CD1c-positive myeloid dendritic cell (primary cell): ENCODE results near the gene ADGRB2.

Experiments used
- DNase-seq: peaks from one replicate; pipeline ENCODE4 v3.0.0-alpha.2; 2016; ENCODE audit errors: extremely low spot score

Gene ADGRB2

DNA sequence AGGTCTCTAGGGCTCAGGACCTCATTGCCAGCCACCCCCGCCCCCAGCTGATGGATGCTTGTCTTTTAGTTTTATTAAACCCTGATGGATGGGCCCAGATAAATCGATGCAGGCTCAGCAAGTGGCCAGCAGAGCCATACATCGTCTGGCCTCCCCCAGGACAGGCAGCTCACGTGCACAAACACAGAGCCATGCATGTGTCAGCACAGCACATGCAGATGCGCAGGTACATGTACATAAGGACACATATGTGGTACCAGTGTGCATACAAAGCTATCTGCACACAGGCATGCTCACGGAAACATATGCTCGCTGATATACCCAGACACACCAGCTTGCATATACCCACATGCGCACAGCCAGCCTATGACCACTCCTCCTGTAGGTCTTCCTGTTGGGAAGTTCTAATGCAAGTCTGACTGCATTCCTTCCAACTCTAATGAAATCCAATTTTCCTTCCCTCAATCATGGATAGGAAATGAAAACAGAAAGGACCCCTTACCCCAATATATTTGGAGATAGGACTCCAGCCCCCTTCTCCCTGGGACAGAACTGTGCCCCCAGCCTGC, 61.2 kb downstream of the ADGRB2 start:
- no peak for DNase-seq

- peak; percentile 30 for DNase-seq
Observed at GRCh38 chr1:31701091-31701736, 62.9 kb downstream of the ADGRB2 start.

DNA sequence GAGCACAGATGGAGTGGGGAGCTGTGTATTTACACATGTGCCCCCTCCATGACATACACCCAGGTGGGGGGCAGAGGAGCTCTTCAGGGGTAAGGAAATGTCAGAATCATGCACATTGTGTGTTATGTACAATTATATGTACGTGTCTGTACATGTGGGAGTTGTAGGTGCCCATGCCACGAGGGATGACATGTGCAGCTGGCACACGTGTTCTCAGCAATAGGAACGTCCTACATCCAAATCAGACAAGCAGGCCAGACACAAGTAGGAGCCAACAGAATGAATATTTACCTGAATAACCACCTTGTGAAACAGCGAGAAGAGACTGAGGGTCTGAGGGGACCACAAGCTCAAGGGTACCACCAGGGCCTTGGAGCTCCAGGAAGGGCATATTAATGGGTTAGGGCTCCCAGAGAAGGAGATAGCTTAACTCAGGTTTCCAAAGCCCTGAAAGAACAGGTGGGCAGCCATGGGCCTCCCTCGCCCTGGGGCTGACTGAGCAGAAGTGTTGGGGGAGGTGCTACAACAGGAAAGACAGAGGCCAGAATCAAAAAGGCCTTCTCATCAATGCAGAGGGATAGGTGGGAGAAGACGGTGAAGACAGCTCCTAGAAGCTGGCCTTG, 63.6 kb downstream of the ADGRB2 start:
- DNase-seq = no peak

DNA sequence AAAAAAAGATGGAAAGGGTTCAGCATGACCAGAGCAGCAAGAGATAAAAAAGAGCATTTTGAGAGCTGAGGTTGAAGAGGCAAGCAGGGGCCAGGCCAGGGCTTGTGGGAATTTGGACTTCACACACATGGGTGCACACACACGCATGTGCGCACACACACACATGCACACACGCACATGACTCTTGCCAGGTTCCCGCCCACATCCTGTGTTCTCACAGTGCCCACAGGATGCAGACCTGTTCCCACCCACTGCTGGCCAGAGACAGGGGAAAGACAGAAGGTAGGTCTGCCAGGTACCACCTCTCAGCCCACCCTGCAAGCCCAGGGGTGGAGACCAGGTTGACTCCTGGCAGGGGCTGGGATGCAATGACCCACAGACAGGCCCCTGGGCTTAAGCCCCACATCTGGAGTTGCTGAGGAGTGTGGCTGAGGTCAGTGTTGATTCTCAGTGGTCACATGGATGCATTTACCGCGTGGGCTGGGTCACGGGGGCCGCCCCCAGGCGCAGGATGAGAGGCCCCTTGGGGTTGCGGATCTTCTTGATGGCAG, 64.7 kb downstream of the ADGRB2 start:
- DNase-seq = no peak

- DNase-seq = no peak
Observed at GRCh38 chr1:31697369-31697984, 66.7 kb downstream of the ADGRB2 start.

DNA sequence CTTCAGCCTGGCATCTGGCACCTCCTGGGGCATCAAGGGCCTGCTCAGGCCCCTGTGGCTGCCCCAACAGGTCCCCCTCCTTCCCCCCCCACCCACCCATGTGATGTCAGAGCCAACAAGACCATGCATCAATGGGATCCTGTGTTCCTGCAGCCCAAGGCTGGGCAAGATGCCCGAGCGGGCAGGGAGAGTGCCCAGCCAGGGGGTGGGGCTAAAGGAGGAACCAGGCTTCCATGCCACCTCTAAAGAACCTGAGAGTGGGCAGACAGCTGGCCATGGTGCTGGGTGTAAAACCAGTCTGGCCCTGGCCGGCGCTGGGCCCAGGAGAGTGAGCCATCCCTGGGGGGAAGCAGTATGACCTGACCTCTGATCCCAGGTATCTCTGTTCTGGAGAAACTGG, 67.9 kb downstream of the ADGRB2 start:
- no peak for DNase-seq

DNA sequence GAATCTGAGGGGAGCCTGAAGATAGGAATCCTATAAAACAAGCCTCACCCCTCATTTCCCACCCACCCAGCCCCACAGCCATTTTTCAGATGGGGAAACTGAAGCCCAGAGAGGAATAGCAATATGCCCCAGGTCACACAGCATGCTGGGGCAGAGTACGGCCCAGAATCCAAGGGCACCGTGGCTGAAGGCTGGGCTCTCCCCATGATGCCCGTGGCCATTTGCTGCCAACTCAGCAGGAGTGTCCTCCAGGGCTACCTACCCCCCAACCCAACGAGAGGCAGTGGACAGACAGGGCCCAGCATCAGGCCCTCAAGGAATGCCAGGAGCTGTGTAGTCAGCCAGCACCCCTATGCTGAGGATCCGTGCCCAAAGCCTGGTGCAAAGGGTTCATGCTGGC, 68.8 kb downstream of the ADGRB2 start:
- DNase-seq = no peak

DNA sequence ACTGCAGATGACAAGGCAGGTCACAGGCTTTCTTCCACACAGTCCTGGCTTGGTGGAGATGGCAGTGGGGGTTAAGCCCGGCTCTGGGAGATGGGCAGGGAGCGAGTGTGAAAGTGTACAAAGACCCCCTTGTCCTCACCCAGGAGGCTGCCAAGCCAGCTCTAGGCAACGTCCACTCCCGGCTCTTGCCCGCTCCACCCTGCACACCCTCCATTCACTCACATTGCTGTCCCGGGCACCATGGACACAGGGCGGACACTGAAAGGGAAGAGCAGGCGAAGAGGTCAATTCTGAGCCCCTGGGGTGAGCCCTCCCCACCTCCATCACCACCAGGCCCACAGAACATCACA, 69.2 kb downstream of the ADGRB2 start:
- no peak for DNase-seq

GRCh38 chr1:31694069-31694963, 69.8 kb downstream of the ADGRB2 start:
- DNase-seq = no peak

DNA sequence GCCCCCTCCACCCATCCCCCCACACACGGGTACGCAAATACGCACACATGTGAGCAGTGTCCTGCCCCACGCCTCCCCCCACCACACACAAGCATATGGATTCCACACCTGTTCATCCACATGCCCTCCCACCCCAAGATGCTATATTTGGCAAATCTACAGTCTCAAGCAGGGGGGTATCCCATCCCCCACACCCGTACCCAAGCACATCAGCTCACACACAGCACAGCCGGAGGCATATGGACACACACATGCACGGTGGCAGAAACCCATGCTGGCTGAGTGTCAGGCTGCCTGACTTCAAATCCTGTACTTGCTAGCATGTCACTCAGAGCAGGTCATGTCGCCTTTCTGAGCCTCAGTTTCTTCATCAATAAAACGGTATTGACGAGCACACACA, 70.9 kb downstream of the ADGRB2 start:
- no peak for DNase-seq

- no peak for DNase-seq
Observed at GRCh38 chr1:31691951-31692350, 72.2 kb downstream of the ADGRB2 start.

DNA sequence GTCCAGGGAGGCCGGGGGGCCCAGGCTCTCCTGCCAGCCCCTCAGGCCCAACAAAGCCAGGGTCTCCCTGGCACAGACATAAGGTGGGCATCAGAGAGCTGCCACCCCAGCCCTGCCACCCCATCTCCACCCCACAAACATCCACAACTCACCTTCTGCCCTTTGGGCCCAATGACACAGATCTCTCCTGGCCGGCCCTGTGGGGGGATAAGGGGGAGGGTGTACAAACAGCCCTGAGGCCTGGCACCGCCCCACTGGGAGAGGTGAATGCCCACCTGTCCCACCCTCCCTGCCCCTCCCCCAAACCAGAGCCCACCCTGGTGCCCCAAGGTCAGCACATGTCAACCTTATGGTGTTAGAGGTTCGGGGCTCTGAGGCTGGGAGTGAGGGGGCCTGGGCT, 72.7 kb downstream of the ADGRB2 start:
- no peak for DNase-seq

DNA sequence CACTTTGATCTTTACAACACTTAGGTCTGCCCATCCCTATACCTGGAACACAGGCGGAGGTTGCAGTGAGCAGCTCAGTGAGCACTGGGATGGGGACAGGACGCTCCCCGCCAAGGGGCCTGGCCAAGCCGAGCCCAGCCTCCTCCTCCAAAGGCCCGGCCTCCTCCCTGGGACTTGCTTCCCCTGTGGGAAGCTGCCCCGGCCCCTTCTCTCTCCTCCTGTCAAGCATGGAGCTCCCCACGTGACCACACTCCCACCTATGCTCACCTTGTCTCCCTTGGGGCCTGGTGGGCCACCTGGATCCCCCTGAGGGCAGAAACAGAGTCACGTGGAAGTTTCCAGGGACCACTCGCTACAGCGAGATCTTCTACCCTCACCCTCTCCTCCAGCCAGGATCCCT, 73.2 kb downstream of the ADGRB2 start:
- no peak for DNase-seq

- DNase-seq = no peak
Observed at GRCh38 chr1:31689854-31690253, 74.3 kb downstream of the ADGRB2 start.

DNA sequence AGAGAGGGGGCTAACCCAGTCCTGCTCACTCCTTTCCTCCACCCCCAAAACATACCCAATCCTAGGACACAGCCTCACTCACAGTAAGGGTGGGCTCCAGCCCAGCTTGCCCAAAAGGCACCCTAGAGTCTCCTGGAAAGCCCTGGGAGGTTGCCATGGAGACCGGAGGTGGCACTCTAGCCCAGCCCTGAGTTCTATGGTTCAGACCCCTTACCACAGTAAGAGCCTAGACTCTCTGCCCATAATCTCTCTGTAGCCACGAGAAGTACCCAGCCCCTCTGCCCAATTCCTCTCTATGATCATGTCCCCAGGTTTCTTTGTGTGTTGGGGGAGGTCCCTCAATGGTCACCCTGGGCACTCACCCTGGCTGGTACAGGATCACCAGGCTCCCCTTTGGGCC, 74.8 kb downstream of the ADGRB2 start:
- no peak for DNase-seq

DNA sequence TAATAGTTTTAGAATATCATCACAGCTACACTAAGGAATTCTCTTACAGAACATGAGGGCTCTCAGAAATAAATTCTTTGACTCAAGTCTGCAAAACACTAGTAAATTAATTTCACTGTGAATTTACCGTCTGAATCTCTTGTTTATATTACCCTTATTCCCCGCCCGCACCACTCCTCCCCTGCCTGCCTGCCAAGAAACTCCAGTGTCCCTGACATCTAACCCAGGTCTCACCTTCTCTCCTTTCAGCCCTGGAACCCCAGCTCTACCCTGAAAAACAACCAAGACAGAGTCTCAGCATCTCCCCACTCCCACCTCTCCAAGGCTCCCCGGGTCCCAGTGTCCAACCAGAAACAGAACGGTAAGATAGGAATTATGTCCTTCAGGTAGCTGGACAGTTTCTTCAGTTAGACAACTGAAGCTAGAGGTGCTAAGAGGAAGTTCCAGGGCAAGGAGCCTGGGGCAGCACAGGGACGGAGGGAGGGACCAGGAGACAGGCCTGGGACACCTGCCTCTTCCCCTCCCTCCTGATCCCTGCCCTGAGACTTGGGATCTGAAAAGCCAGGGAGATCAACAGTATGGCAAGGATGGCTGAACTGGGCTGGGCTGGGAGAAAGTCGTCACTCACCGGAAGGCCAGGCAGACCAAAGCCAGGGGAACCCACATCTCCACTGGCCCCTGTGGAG, 75.8 kb downstream of the ADGRB2 start:
- DNase-seq = no peak

DNA sequence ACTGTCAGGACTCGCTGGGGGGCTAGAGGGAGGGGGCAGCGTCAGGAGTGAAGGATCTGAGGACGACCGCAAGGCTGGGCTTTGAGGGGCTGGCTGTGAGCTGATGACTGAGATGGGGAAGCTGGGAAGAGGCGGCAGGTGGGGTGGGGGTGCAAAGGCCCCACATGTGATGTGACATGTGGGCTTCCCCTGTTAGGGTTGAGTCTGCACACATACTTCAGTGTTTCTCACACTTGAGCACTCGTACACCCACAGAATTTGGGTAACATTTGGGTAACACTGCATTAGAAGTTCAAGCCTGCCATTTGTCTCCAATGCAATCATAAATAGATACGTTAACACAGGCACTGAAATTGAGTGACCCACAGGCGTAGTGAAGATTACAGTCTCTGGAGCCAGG, 76.5 kb downstream of the ADGRB2 start:
- no peak for DNase-seq

GRCh38 chr1:31685795-31686194, 78.3 kb downstream of the ADGRB2 start:
- no peak for DNase-seq

DNA sequence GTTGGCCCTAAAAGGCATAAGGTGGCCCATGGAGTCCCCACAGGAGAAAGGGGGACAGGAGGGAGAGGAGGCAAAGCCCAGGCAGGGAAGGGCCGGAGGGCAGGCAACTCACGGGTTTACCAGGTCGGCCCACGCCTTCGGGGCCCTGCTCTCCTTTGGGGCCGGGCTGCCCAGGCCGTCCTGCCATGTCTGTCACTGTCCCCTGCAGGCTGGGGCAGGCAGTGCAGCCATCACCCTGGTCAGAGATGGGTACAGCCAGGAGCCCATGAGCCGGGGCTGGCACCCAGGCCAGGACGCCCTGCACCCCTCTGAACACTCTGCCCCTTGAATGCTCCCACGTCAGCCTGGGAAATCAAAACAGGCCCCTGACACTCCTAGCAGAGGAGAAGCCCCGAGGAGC, 80.1 kb downstream of the ADGRB2 start:
- DNase-seq = peak; percentile 24

GRCh38 chr1:31681415-31681814, 82.7 kb downstream of the ADGRB2 start:
- DNase-seq = no peak

- DNase-seq = no peak
Observed at GRCh38 chr1:31679676-31680230, 84.4 kb downstream of the ADGRB2 start.
